H1 (cell line): Measurements from ENCODE around the gene RAB5A. TPM values are rescaled to one million over a fixed set of nuclear protein-coding genes. Genes with fewer than 3 reads are reported as not detected.

Experiments
- CTBP2 ChIP-seq: IDR thresholded peaks from 2 replicates; pipeline ENCODE4 v1.7.0; 2011; ENCODE audit warnings: borderline replicate concordance, mild to moderate bottlenecking, moderate library complexity, mixed read lengths, low read length; ENCODE audit not compliant: insufficient read depth, insufficient read length
- EZH2 ChIP-seq: fragments of 200-600 bp; sonication (generic); IDR thresholded peaks from 2 replicates; pipeline ENCODE4 v1.7.1; 2012; ENCODE audit warnings: low read depth, mild to moderate bottlenecking, moderate library complexity, low read length, inconsistent platforms; ENCODE audit not compliant: severe bottlenecking
- KDM5A ChIP-seq: fragments of 200-600 bp; IDR thresholded peaks from 2 replicates; pipeline ENCODE4 v1.7.1; 2012; ENCODE audit warnings: mild to moderate bottlenecking, low read length, inconsistent platforms, mixed read lengths
- PHF8 ChIP-seq: fragments of 200-600 bp; sonication (generic); conservative IDR thresholded peaks from 2 replicates; pipeline ENCODE4 v1.7.1; 2012; ENCODE audit warnings: low read depth, mild to moderate bottlenecking, inconsistent platforms, low read length, moderate library complexity
- SP1 ChIP-seq: IDR thresholded peaks from 2 replicates; pipeline ENCODE4 v1.6.1; 2011; ENCODE audit warnings: low read depth, low read length
- SP2 ChIP-seq: IDR thresholded peaks from 2 replicates; pipeline ENCODE4 v1.6.1; 2012; ENCODE audit warnings: mild to moderate bottlenecking, low read length, inconsistent platforms
- TAF7 ChIP-seq: optimal IDR thresholded peaks from 2 replicates; pipeline ENCODE3; 2011; ENCODE audit warnings: low read depth, mild to moderate bottlenecking, inconsistent platforms, low read length, moderate library complexity, borderline replicate concordance
- ZNF274 ChIP-seq: IDR thresholded peaks from 2 replicates; pipeline ENCODE4 v1.7.0; 2012; ENCODE audit warnings: low read length, borderline replicate concordance; ENCODE audit errors: extremely low read depth
- polyA plus RNA-seq, 7 experiments: library from polyadenylated mRNA; depleted of rRNA in 3 of 7; stranded (reverse) in 5 of 7; unstranded in 2 of 7; fragments of >200 nt in 5 of 7; fragments of 200-250 nt in 2 of 7; gene quantifications; 1 replicate in 5 of 7; 2 replicates in 1 of 7; 4 replicates in 1 of 7; pipeline versions ENCODE4 v1.2.1 to v1.2.3, GENCODE V29; 2011 to 2013; ENCODE audit warnings: missing spikeins in 2 of 7, mixed read lengths in 2 of 7
- total RNA-seq: library from RNA; stranded (reverse); fragmentation: NEBNext Ultra II Directional; extraction: Animal tissue kit (Norgen Biotek cat#: 25700); gene quantifications from 2 replicates; pipeline ENCODE4 v1.2.1, GENCODE V29; 2021
- TF ChIP-seq, protein P1 (sequence below): fragments of 300-600 bp; sonication (generic); IDR thresholded peaks from 2 replicates; pipeline ENCODE4 v1.7.1; 2012; ENCODE audit warnings: low read length, moderate library complexity, mild to moderate bottlenecking, inconsistent platforms; ENCODE audit not compliant: insufficient replicate concordance

RAB5A gene
- total and polyA plus RNA-seq, 2 of the 8 experiments (the other 6 are each of a cell fraction or from before 2014, with no cell fraction given) = 22.4 to 77.7 TPM

DNA sequence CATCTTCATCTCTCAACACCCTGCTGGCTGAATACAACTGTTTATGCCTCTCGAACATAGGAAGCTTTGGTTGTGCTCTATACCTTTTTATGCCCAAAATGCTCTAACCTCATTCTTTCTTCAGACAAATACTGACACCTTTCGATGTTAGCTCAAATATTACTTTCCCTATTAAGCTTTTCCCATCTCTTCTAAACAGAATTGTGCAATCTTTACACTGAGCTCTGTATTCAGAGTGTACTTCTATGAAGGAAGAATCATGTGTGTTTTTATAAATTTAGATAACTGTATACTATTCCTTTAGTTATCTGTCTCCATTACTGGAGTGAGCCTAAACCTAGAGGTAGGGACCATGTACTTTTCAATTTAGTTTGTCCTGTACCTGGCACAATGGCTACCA, 14.5 kb upstream of the RAB5A start (continued):
- TF ChIP-seq, protein P1, sequence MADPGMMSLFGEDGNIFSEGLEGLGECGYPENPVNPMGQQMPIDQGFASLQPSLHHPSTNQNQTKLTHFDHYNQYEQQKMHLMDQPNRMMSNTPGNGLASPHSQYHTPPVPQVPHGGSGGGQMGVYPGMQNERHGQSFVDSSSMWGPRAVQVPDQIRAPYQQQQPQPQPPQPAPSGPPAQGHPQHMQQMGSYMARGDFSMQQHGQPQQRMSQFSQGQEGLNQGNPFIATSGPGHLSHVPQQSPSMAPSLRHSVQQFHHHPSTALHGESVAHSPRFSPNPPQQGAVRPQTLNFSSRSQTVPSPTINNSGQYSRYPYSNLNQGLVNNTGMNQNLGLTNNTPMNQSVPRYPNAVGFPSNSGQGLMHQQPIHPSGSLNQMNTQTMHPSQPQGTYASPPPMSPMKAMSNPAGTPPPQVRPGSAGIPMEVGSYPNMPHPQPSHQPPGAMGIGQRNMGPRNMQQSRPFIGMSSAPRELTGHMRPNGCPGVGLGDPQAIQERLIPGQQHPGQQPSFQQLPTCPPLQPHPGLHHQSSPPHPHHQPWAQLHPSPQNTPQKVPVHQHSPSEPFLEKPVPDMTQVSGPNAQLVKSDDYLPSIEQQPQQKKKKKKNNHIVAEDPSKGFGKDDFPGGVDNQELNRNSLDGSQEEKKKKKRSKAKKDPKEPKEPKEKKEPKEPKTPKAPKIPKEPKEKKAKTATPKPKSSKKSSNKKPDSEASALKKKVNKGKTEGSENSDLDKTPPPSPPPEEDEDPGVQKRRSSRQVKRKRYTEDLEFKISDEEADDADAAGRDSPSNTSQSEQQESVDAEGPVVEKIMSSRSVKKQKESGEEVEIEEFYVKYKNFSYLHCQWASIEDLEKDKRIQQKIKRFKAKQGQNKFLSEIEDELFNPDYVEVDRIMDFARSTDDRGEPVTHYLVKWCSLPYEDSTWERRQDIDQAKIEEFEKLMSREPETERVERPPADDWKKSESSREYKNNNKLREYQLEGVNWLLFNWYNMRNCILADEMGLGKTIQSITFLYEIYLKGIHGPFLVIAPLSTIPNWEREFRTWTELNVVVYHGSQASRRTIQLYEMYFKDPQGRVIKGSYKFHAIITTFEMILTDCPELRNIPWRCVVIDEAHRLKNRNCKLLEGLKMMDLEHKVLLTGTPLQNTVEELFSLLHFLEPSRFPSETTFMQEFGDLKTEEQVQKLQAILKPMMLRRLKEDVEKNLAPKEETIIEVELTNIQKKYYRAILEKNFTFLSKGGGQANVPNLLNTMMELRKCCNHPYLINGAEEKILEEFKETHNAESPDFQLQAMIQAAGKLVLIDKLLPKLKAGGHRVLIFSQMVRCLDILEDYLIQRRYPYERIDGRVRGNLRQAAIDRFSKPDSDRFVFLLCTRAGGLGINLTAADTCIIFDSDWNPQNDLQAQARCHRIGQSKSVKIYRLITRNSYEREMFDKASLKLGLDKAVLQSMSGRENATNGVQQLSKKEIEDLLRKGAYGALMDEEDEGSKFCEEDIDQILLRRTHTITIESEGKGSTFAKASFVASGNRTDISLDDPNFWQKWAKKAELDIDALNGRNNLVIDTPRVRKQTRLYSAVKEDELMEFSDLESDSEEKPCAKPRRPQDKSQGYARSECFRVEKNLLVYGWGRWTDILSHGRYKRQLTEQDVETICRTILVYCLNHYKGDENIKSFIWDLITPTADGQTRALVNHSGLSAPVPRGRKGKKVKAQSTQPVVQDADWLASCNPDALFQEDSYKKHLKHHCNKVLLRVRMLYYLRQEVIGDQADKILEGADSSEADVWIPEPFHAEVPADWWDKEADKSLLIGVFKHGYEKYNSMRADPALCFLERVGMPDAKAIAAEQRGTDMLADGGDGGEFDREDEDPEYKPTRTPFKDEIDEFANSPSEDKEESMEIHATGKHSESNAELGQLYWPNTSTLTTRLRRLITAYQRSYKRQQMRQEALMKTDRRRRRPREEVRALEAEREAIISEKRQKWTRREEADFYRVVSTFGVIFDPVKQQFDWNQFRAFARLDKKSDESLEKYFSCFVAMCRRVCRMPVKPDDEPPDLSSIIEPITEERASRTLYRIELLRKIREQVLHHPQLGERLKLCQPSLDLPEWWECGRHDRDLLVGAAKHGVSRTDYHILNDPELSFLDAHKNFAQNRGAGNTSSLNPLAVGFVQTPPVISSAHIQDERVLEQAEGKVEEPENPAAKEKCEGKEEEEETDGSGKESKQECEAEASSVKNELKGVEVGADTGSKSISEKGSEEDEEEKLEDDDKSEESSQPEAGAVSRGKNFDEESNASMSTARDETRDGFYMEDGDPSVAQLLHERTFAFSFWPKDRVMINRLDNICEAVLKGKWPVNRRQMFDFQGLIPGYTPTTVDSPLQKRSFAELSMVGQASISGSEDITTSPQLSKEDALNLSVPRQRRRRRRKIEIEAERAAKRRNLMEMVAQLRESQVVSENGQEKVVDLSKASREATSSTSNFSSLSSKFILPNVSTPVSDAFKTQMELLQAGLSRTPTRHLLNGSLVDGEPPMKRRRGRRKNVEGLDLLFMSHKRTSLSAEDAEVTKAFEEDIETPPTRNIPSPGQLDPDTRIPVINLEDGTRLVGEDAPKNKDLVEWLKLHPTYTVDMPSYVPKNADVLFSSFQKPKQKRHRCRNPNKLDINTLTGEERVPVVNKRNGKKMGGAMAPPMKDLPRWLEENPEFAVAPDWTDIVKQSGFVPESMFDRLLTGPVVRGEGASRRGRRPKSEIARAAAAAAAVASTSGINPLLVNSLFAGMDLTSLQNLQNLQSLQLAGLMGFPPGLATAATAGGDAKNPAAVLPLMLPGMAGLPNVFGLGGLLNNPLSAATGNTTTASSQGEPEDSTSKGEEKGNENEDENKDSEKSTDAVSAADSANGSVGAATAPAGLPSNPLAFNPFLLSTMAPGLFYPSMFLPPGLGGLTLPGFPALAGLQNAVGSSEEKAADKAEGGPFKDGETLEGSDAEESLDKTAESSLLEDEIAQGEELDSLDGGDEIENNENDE = no peak
- TF ChIP-seq EZH2 (no peak), CTBP2 (no peak), SP1 (no peak), SP2 (no peak), ZNF274 (no peak), KDM5A (no peak), TAF7 (no peak), PHF8 (no peak)
- TF ChIP-seq, all 59 proteins: peak for 0
